Tibial nerve (tissue), 4 donors: ENCODE results near the gene STAT1. TPM values are rescaled to one million over a fixed set of nuclear protein-coding genes. Genes with fewer than 3 reads are reported as not detected.

Source experiments
- DNase-seq, 2 donors: peaks; one replicate each; pipeline ENCODE4 v3.0.0-alpha.2; 2019; ENCODE audit warnings: low spot score in 2 of 2
- H3K27ac ChIP-seq, 4 donors: fragments of 200-600 bp; sonication (generic) in 3 of 4; one replicate each; pipeline ENCODE4 v1.5.1; 2017 to 2019; ENCODE audit warnings: mild to moderate bottlenecking in 1 of 4
- H3K27me3 ChIP-seq, 2 donors: fragments of 200-600 bp; sonication (generic) in 1 of 2; one replicate each; pipeline versions ENCODE4 v1.5.1 to v1.6.0; 2017 to 2019
- H3K36me3 ChIP-seq, 3 donors: fragments of 200-600 bp; sonication (generic); one replicate each; pipeline ENCODE4 v1.5.1; 2018 to 2019
- H3K4me1 ChIP-seq, 4 donors: fragments of 200-600 bp; sonication (generic) in 3 of 4; one replicate each; pipeline ENCODE4 v1.5.1; 2017 to 2019
- H3K4me3 ChIP-seq, 4 donors: fragments of 200-600 bp; sonication (generic) in 3 of 4; one replicate each; pipeline ENCODE4 v1.5.1; 2017 to 2019; ENCODE audit warnings: mild to moderate bottlenecking in 1 of 4, moderate library complexity in 1 of 4
- H3K9me3 ChIP-seq, 4 donors: fragments of 200-600 bp; sonication (generic) in 3 of 4; one replicate each; pipeline ENCODE4 v1.5.1; 2017 to 2019
- CTCF ChIP-seq, 5 experiments: fragments of 200-600 bp in 3 of 5; fragments of 450-650 bp in 2 of 5; sonication (generic) in 3 of 5; IDR thresholded peaks; one replicate each; pipeline ENCODE4 v1.5.1; 2016 to 2019; ENCODE audit warnings: antibody characterized with exemption in 5 of 5, mild to moderate bottlenecking in 3 of 5, moderate library complexity in 2 of 5
- EP300 ChIP-seq, 2 donors: sonication (generic); formaldehyde crosslinking; IDR thresholded peaks; one replicate each; pipeline ENCODE4 v1.6.1; 2017; ENCODE audit warnings: antibody characterized with exemption in 2 of 2, mild to moderate bottlenecking in 1 of 2
- POLR2A ChIP-seq, 2 donors: fragments of 450-650 bp; IDR thresholded peaks; one replicate each; pipeline ENCODE4 v1.6.1; 2017; ENCODE audit warnings: antibody characterized with exemption in 2 of 2, mild to moderate bottlenecking in 2 of 2, moderate library complexity in 2 of 2
- WGBS, 2 donors: methylation state at CpG; one replicate each; pipeline ENCODE4 v1.1.5; 2018; 5-methylcytosine and 5-hydroxymethylcytosine counted together
- total RNA-seq, 4 donors: library from RNA; depleted of rRNA; stranded (reverse); fragments of >200 nt; gene quantifications; one replicate each; pipeline ENCODE4 v1.1.0, GENCODE V29; 2016

The STAT1 gene
- total RNA-seq, 4 donors from 2014 or later = 40.2 to 73.9 (median 65.6) TPM

GRCh38 chr2:190959911-190960788 lies 53.8 kb downstream of the STAT1 start:
- no peaks in the 10 kb centered on the region for H3K27me3 ChIP-seq
- peaks cover 0 to 7% (median 2%) of the 10 kb centered on the region in 4 donors for H3K9me3 ChIP-seq
- H3K27ac ChIP-seq = no peak overlapping the region
- no peak for DNase-seq
- no peak for TF ChIP-seq EP300 (IDR thresholded peaks at IDR 0.05)
- no peak for TF ChIP-seq POLR2A (IDR thresholded peaks at IDR 0.05)
- TF ChIP-seq CTCF (IDR thresholded peaks at IDR 0.05) = no peak
- H3K36me3 ChIP-seq = peaks cover 0 to 46% (median 0%) of the 10 kb centered on the region in 3 donors
- WGBS, 2 donors = 81 to 82% methylated on average over 5 of the region's 5 CpGs
- no peak overlapping the region for H3K4me3 ChIP-seq
- H3K4me1 ChIP-seq = no peaks in the 10 kb centered on the region

DNA sequence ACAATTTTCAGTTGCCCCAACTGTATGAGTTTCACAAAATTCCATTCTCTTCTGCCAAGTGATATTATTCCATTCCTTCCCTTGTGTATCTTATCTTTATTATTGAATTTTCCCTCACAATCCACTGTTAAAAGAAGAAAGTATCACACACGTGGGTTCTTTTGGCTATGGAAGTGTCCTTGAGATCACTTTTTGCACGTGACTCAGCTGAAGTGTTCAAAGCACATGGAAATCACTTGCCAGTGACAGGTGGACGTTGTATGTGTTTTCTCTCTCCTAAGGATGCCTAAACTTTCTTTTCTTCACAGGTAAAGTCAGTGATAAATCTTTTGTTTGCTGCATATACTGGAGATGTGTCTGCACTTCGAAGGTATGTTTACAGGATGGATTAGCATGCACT lies 60.7 kb downstream of the STAT1 start:
- H3K27me3 ChIP-seq = no peaks in the 10 kb centered on the region
- WGBS, 2 donors = 55 to 68% methylated on average over 4 of the region's 4 CpGs
- peaks cover 0 to 9% (median 6%) of the 10 kb centered on the region in 4 donors for H3K4me1 ChIP-seq
- no peak overlapping the region for H3K4me3 ChIP-seq
- peaks cover 0 to 9% (median 0%) of the 10 kb centered on the region in 3 donors for H3K36me3 ChIP-seq
- H3K9me3 ChIP-seq = peaks cover 0 to 7% (median 2%) of the 10 kb centered on the region in 4 donors
- no peak for TF ChIP-seq CTCF (IDR thresholded peaks at IDR 0.05)
- no peak for TF ChIP-seq POLR2A (IDR thresholded peaks at IDR 0.05)
- TF ChIP-seq EP300 (IDR thresholded peaks at IDR 0.05) = no peak
- no peak overlapping the region for H3K27ac ChIP-seq
- DNase-seq = no peak

GRCh38 chr2:190950566-190950991 lies 63.4 kb downstream of the STAT1 start:
- H3K9me3 ChIP-seq = no peaks in the 10 kb centered on the region
- peaks cover 0 to 9% (median 0%) of the 10 kb centered on the region in 3 donors for H3K36me3 ChIP-seq
- DNase-seq = no peak
- no peak overlapping the region for H3K4me3 ChIP-seq
- TF ChIP-seq EP300 (IDR thresholded peaks at IDR 0.05) (no peak), CTCF (IDR thresholded peaks at IDR 0.05) (no peak), POLR2A (IDR thresholded peaks at IDR 0.05) (no peak)
- H3K4me1 ChIP-seq = peaks cover 0 to 23% (median 15%) of the 10 kb centered on the region in 4 donors
- 92 to 96% methylated on average over 3 of the region's 3 CpGs for WGBS, 2 donors
- H3K27me3 ChIP-seq = no peaks in the 10 kb centered on the region
- no peak overlapping the region for H3K27ac ChIP-seq

DNA sequence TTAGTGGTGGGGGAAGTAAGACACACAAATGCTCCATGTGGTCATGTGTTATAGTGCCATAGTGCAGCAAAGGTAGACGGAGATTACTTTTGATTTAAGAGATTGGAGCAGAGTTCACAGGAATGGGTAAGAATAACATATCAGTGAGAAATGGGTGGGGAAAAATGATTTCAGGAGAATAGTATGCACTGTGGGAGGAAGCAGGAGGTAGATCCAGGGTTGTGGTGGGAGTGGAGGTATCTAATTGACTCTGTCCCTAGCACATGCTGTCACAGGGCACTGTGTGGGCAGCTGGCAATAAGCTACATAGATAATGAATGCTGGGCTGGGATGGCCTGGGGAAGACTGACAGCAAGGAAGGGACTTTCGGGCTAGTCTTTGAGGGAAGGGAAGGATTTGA lies 65.3 kb downstream of the STAT1 start:
- no peak for DNase-seq
- Histone ChIP-seq H3K4me1 (peaks cover 0 to 27% (median 15%) of the 10 kb centered on the region in 4 donors), H3K36me3 (no peaks in the 10 kb centered on the region), H3K9me3 (no peaks in the 10 kb centered on the region), H3K27me3 (no peaks in the 10 kb centered on the region), H3K27ac (peak overlapping the region in 1 of 4 donors; percentile 65), H3K4me3 (no peak overlapping the region)
- TF ChIP-seq CTCF (IDR thresholded peaks at IDR 0.05) (no peak), EP300 (IDR thresholded peaks at IDR 0.05) (no peak), POLR2A (IDR thresholded peaks at IDR 0.05) (no peak)
- 65 to 66% methylated on average over 2 of the region's 2 CpGs for WGBS, 2 donors

DNA sequence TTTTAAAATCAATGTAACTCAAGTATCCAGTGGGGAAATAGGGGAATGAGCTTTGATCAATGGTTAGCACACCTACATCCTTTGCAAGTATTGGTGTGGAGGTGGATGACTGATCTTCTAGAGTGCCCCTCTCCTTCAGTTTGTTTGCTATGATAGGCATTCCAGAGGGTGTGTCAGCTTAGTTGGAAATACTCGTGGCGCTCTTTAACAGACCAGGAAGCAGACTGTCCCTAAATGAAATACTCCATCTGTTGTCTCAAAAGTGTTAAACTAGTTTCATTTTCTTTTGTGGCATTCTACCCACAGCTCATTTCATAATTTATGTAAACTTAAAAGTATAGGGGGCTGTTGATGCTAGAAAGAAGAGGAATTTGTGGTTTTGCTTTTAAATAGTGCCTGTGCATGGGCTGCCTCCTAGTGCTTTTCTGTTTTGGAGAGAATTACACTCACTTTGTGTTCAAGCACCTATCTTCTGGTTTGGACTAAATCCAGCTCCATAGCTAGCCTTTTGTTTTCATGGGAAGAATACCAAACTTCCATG lies 66.2 kb downstream of the STAT1 start:
- Histone ChIP-seq H3K4me3 (no peak overlapping the region), H3K4me1 (peaks cover 0 to 27% (median 15%) of the 10 kb centered on the region in 4 donors), H3K27ac (peak overlapping the region in 2 of 4 donors; percentile 2 to 65), H3K27me3 (no peaks in the 10 kb centered on the region), H3K36me3 (no peaks in the 10 kb centered on the region), H3K9me3 (no peaks in the 10 kb centered on the region)
- 19 to 24% methylated on average over 2 of the region's 2 CpGs for WGBS, 2 donors
- TF ChIP-seq EP300 (IDR thresholded peaks at IDR 0.05) = no peak
- TF ChIP-seq CTCF (IDR thresholded peaks at IDR 0.05) = no peak
- no peak for TF ChIP-seq POLR2A (IDR thresholded peaks at IDR 0.05)
- no peak for DNase-seq
